Type B pancreatic cell (in vitro differentiated cells): ENCODE results near the gene UPF2. TPM values are rescaled to one million over a fixed set of nuclear protein-coding genes. Genes with fewer than 3 reads are reported as not detected.

Source experiments
- DNase-seq: peaks from one replicate; pipeline ENCODE4 v3.0.0; 2021; ENCODE audit warnings: mixed read lengths; ENCODE audit not compliant: unreplicated experiment; ENCODE audit errors: extremely low spot score
- H3K27ac Mint-ChIP-seq: 2 replicates; pipeline ENCODE4 v1.8.0; 2021; ENCODE audit warnings: mild to moderate bottlenecking, mixed read lengths
- H3K27me3 Mint-ChIP-seq: 2 replicates; pipeline ENCODE4 v1.8.0; 2021; ENCODE audit warnings: mixed read lengths
- H3K36me3 Mint-ChIP-seq: 2 replicates; pipeline ENCODE4 v1.8.0; 2021; ENCODE audit warnings: mixed read lengths
- H3K4me1 Mint-ChIP-seq: one replicate; pipeline ENCODE4 v1.8.0; 2021; ENCODE audit warnings: mixed read lengths; ENCODE audit not compliant: unreplicated experiment
- H3K4me3 Mint-ChIP-seq: 2 replicates; pipeline ENCODE4 v1.8.0; 2021; ENCODE audit warnings: mild to moderate bottlenecking, mixed read lengths
- H3K9me3 Mint-ChIP-seq: 2 replicates; pipeline ENCODE4 v1.8.0; 2021; ENCODE audit warnings: mixed read lengths
- total RNA-seq: library from RNA; stranded (reverse); gene quantifications from 2 replicates; pipeline ENCODE4 v1.2.1, GENCODE V29; 2021; ENCODE audit warnings: low replicate concordance
- TF ChIP-seq, protein P1 (sequence below): fragments of 200-600 bp; sonication (generic); conservative IDR thresholded peaks from 2 replicates; pipeline ENCODE4 v1.5.0; 2021; ENCODE audit warnings: antibody characterized with exemption, mild to moderate bottlenecking

The UPF2 gene
- total RNA-seq, 1 donor from 2014 or later = 21.8 TPM

GRCh38 chr10:11901833-11902475 is 140.7 kb downstream of the UPF2 start:
- TF ChIP-seq, protein P1, sequence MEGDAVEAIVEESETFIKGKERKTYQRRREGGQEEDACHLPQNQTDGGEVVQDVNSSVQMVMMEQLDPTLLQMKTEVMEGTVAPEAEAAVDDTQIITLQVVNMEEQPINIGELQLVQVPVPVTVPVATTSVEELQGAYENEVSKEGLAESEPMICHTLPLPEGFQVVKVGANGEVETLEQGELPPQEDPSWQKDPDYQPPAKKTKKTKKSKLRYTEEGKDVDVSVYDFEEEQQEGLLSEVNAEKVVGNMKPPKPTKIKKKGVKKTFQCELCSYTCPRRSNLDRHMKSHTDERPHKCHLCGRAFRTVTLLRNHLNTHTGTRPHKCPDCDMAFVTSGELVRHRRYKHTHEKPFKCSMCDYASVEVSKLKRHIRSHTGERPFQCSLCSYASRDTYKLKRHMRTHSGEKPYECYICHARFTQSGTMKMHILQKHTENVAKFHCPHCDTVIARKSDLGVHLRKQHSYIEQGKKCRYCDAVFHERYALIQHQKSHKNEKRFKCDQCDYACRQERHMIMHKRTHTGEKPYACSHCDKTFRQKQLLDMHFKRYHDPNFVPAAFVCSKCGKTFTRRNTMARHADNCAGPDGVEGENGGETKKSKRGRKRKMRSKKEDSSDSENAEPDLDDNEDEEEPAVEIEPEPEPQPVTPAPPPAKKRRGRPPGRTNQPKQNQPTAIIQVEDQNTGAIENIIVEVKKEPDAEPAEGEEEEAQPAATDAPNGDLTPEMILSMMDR = no peak
- H3K27ac Mint-ChIP-seq = peak overlapping the region; percentile 1
- no peaks in the 10 kb centered on the region for H3K36me3 Mint-ChIP-seq
- no peaks in the 10 kb centered on the region for H3K27me3 Mint-ChIP-seq
- DNase-seq = no peak
- H3K9me3 Mint-ChIP-seq = no peaks in the 10 kb centered on the region
- H3K4me3 Mint-ChIP-seq = no peak overlapping the region
- H3K4me1 Mint-ChIP-seq = peaks cover 8% of the 10 kb centered on the region

DNA sequence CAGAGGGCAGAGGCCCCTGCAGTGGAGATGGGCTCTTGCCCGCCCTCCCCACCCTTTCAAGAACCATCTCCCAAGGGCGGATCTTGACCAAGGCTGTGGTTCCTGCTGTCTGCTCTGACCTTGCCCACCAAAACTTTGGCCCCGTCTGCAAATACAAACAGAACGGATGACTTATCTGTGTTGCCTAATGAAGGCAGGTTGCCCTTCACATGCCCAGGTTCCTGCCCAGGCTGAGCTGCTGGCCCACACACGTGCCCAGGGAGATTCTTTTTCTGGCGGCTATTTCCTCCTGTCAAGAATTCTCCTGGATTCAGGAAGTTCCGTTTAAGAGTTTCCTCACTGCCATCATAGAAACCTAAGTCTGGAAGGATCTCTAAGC is 141.2 kb downstream of the UPF2 start:
- no peak for DNase-seq
- Mint-ChIP-seq H3K4me1 (peaks cover 8% of the 10 kb centered on the region), H3K4me3 (no peak overlapping the region), H3K36me3 (no peaks in the 10 kb centered on the region), H3K27ac (no peak overlapping the region), H3K9me3 (no peaks in the 10 kb centered on the region), H3K27me3 (no peaks in the 10 kb centered on the region)
- TF ChIP-seq, protein P1 = no peak

- H3K27me3 Mint-ChIP-seq = no peaks in the 10 kb centered on the region
- no peak for DNase-seq
- TF ChIP-seq, protein P1 = no peak
- peaks cover 8% of the 10 kb centered on the region for H3K4me1 Mint-ChIP-seq
- no peak overlapping the region for H3K4me3 Mint-ChIP-seq
- no peaks in the 10 kb centered on the region for H3K9me3 Mint-ChIP-seq
- H3K27ac Mint-ChIP-seq = no peak overlapping the region
- no peaks in the 10 kb centered on the region for H3K36me3 Mint-ChIP-seq
These were observed 141.6 kb downstream of the UPF2 start for GRCh38 chr10:11901036-11901301.

GRCh38 chr10:11899067-11899876 is 143.3 kb downstream of the UPF2 start:
- no peak for DNase-seq
- H3K36me3 Mint-ChIP-seq = no peaks in the 10 kb centered on the region
- H3K27ac Mint-ChIP-seq = no peak overlapping the region
- H3K9me3 Mint-ChIP-seq = no peaks in the 10 kb centered on the region
- H3K27me3 Mint-ChIP-seq = no peaks in the 10 kb centered on the region
- TF ChIP-seq, protein P1 = no peak
- peaks cover 8% of the 10 kb centered on the region for H3K4me1 Mint-ChIP-seq
- no peak overlapping the region for H3K4me3 Mint-ChIP-seq

DNA sequence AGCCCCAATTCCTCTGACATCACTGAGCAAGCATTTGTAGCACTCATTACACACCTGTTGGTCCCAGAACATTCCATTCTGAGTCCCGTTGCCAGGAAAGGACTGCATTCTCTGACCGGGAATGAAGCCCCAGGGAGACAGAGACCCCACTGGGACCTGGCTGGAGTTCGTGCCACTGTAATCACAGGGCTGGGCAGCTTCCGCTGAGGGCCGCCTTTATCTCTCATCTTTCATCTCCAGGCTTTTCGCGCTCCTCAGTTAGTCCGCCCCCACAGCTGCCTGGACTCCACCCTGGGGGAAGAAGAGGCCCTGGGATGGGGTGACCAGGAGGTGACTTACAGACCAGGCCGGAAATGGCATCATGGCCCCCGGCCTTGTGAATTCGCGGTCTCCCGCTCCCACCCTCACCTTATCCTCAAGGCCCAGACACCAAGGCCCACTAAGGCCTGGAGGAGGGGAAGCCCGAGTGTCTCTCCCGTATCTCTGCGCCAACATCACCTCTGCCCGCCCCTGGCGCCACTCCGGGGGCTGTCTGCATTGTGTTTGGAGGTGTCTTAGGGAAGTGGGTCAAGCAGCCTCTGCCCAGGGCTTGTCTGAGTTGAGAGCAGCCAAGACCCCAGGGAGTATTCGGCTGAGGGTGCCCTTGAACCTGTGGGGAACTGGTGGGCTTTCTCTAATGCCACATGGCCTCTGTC is 144.1 kb downstream of the UPF2 start:
- no peaks in the 10 kb centered on the region for H3K9me3 Mint-ChIP-seq
- H3K4me3 Mint-ChIP-seq = no peak overlapping the region
- H3K27ac Mint-ChIP-seq = peak overlapping the region; percentile 24
- peaks cover 8% of the 10 kb centered on the region for H3K4me1 Mint-ChIP-seq
- no peaks in the 10 kb centered on the region for H3K36me3 Mint-ChIP-seq
- no peaks in the 10 kb centered on the region for H3K27me3 Mint-ChIP-seq
- TF ChIP-seq, protein P1 = no peak
- no peak for DNase-seq
